Panc1 (cell line): ENCODE data around the gene SEMA4D. TPM values are rescaled to one million over a fixed set of nuclear protein-coding genes. Genes with fewer than 3 reads are reported as not detected.

ENCODE experiments used
- ATAC-seq: fragments of 200-7000 bp; cut with Tn5 transposase; 2 replicates; pipeline ENCODE4 v1.9.1; 2020; ENCODE audit warnings: mild to moderate bottlenecking, moderate library complexity
- BruUV-seq: library from RNA; stranded (reverse); fragments of 400-500 nt; replicated peaks from 2 replicates; lab custom pipeline; 2021; lab: Mats Ljungman, UMichigan
- CTCF ChIA-PET: fragments of 300-600 bp; sonication (Branson Sonifier 250); formaldehyde crosslinking; loops from one replicate; lab custom pipeline; 2022; ENCODE audit warnings: antibody characterized with exemption; lab: Charles Lee
- POLR2A ChIA-PET: fragments of 300-600 bp; sonication (Branson Sonifier 250); formaldehyde crosslinking; loops from one replicate; lab custom pipeline; 2022; ENCODE audit warnings: antibody characterized with exemption; lab: Charles Lee
- DNase-seq: peaks from one replicate; pipeline ENCODE4 v3.0.0-alpha.2; 2010; ENCODE audit warnings: low read depth, low spot score
- H3K27ac ChIP-seq: 2 replicates; pipeline ENCODE4 v1.5.1; 2011; ENCODE audit warnings: mild to moderate bottlenecking, low read length, inconsistent platforms
- H3K27me3 ChIP-seq: fragments of 200-500 bp; sonication (Bioruptor generic); 2 replicates; pipeline ENCODE4 v1.6.0; 2014; ENCODE audit warnings: low read length, inconsistent platforms; ENCODE audit not compliant: control insufficient read depth, insufficient read depth
- H3K36me3 ChIP-seq: fragments of 200-500 bp; sonication (Bioruptor generic); 2 replicates; pipeline ENCODE4 v1.5.1; 2014; ENCODE audit warnings: inconsistent platforms, mild to moderate bottlenecking, low read length, moderate library complexity; ENCODE audit not compliant: control insufficient read depth, insufficient read depth
- H3K4me1 ChIP-seq: 2 replicates; pipeline ENCODE4 v1.5.1; 2011; ENCODE audit warnings: inconsistent platforms, mild to moderate bottlenecking, low read length, moderate library complexity; ENCODE audit not compliant: control insufficient read depth, insufficient read depth
- H3K4me3 ChIP-seq, 2 experiments: 2 replicates each; pipeline ENCODE4 v1.5.1; 2011 to 2012; ENCODE audit warnings: low read depth in 2 of 2, low read length in 2 of 2, mild to moderate bottlenecking in 2 of 2, inconsistent platforms in 1 of 2, moderate library complexity in 1 of 2
- H3K9me3 ChIP-seq: fragments of 200-500 bp; sonication (Bioruptor generic); 2 replicates; pipeline ENCODE4 v1.5.1; 2014; ENCODE audit warnings: low read depth, mild to moderate bottlenecking, inconsistent platforms, low read length, moderate library complexity; ENCODE audit not compliant: control insufficient read depth, insufficient read depth
- POLR2AphosphoS5 ChIP-seq: IDR thresholded peaks from 2 replicates; pipeline ENCODE4 v1.6.1; 2012; ENCODE audit warnings: mild to moderate bottlenecking, low read depth, low read length, moderate library complexity
- SIN3A ChIP-seq: IDR thresholded peaks from 2 replicates; pipeline ENCODE4 v1.6.1; 2012; ENCODE audit warnings: low read depth, mild to moderate bottlenecking, low read length, moderate library complexity, borderline replicate concordance; ENCODE audit not compliant: insufficient read depth
- TCF7L2 ChIP-seq: IDR thresholded peaks from 2 replicates; pipeline ENCODE4 v1.6.1; 2011; ENCODE audit warnings: mild to moderate bottlenecking, low read depth, low read length, inconsistent platforms
- in situ Hi-C: cut with HindIII; loops from 2 replicates; pipeline ENCODE4 v1.10.0; 2016; ENCODE audit warnings: low sequenced_read_pairs, low pct_unique_long_range_greater_than_20kb
- intact Hi-C: fragments of 100-400 bp; cut with micrococcal nuclease; formaldehyde crosslinking; loops from one replicate; pipeline ENCODE4 v1.10.0; 2022; ENCODE audit not compliant: unreplicated experiment
- total RNA-seq: library from RNA; stranded (reverse); gene quantifications from one replicate; pipeline ENCODE4 v1.2.1, GENCODE V29; 2021; ENCODE audit not compliant: unreplicated experiment
- TF ChIP-seq, protein P1 (sequence below), 2 experiments: IDR thresholded peaks; 2 replicates each; pipeline ENCODE4 v1.6.1; 2011 to 2012; ENCODE audit warnings: low read depth in 2 of 2, control low read depth in 1 of 2, low read length in 1 of 2, mild to moderate bottlenecking in 1 of 2, moderate library complexity in 1 of 2; ENCODE audit not compliant: insufficient read depth in 1 of 2
- TF ChIP-seq, protein P2 (sequence below): fragments of 450-650 bp; IDR thresholded peaks from 2 replicates; pipeline ENCODE4 v1.5.1; 2017; ENCODE audit warnings: mild to moderate bottlenecking

Gene SEMA4D
- total RNA-seq, 1 experiment from 2014 or later, result 6.5 TPM

- BruUV-seq, result no TSS peak
- no peak for ATAC-seq
- TF ChIP-seq TCF7L2, result no peak
- no peak for TF ChIP-seq SIN3A
- TF ChIP-seq, protein P1, sequence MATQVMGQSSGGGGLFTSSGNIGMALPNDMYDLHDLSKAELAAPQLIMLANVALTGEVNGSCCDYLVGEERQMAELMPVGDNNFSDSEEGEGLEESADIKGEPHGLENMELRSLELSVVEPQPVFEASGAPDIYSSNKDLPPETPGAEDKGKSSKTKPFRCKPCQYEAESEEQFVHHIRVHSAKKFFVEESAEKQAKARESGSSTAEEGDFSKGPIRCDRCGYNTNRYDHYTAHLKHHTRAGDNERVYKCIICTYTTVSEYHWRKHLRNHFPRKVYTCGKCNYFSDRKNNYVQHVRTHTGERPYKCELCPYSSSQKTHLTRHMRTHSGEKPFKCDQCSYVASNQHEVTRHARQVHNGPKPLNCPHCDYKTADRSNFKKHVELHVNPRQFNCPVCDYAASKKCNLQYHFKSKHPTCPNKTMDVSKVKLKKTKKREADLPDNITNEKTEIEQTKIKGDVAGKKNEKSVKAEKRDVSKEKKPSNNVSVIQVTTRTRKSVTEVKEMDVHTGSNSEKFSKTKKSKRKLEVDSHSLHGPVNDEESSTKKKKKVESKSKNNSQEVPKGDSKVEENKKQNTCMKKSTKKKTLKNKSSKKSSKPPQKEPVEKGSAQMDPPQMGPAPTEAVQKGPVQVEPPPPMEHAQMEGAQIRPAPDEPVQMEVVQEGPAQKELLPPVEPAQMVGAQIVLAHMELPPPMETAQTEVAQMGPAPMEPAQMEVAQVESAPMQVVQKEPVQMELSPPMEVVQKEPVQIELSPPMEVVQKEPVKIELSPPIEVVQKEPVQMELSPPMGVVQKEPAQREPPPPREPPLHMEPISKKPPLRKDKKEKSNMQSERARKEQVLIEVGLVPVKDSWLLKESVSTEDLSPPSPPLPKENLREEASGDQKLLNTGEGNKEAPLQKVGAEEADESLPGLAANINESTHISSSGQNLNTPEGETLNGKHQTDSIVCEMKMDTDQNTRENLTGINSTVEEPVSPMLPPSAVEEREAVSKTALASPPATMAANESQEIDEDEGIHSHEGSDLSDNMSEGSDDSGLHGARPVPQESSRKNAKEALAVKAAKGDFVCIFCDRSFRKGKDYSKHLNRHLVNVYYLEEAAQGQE (IDR thresholded peaks at IDR 0.05; ENCODE audit: insufficient read depth in 1 of 2, low read depth in 2 of 2, low read length in 1 of 2), result no peak
- TF ChIP-seq, protein P2, sequence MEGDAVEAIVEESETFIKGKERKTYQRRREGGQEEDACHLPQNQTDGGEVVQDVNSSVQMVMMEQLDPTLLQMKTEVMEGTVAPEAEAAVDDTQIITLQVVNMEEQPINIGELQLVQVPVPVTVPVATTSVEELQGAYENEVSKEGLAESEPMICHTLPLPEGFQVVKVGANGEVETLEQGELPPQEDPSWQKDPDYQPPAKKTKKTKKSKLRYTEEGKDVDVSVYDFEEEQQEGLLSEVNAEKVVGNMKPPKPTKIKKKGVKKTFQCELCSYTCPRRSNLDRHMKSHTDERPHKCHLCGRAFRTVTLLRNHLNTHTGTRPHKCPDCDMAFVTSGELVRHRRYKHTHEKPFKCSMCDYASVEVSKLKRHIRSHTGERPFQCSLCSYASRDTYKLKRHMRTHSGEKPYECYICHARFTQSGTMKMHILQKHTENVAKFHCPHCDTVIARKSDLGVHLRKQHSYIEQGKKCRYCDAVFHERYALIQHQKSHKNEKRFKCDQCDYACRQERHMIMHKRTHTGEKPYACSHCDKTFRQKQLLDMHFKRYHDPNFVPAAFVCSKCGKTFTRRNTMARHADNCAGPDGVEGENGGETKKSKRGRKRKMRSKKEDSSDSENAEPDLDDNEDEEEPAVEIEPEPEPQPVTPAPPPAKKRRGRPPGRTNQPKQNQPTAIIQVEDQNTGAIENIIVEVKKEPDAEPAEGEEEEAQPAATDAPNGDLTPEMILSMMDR, result no peak
- TF ChIP-seq POLR2AphosphoS5, result no peak
- Histone ChIP-seq H3K27ac (no peak overlapping the region), H3K4me3 (no peak overlapping the region), H3K4me1 (no peaks in the 10 kb centered on the region), H3K27me3 (no peaks in the 10 kb centered on the region), H3K36me3 (no peaks in the 10 kb centered on the region), H3K9me3 (no peaks in the 10 kb centered on the region)
- intact Hi-C loops (no loop called here), in situ Hi-C loops (no loop called here)
- POLR2A ChIA-PET, result no interaction called here
- no peak for DNase-seq
- CTCF ChIA-PET, result no interaction called here
Observed at GRCh38 chr9:89514337-89514736, 16.4 kb upstream of the SEMA4D start.

DNA sequence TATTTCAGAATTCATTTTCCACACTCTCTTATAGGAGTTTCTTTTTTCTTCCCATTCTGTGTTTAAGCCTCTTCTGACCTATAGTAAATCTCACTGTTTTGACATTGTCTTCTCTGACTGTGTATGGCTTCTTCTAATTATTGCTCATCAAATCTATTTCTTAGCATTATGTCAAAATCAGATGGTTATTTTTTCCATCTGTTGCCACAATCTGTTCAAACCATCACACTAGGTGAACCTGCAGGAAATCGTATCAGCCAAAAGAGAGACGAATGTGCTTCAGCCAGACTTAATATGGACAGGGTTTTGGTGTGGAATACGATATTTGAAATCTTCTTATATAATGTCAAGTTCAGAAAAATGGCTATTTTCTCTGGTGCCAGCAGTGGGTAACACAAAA, 15.9 kb upstream of the SEMA4D start:
- H3K4me3 ChIP-seq, result no peak overlapping the region
- H3K36me3 ChIP-seq, result no peaks in the 10 kb centered on the region
- H3K27ac ChIP-seq, result no peak overlapping the region
- ChIA-PET POLR2A (no interaction called here), CTCF (no interaction called here)
- H3K9me3 ChIP-seq, result no peaks in the 10 kb centered on the region
- TF ChIP-seq, protein P1 (IDR thresholded peaks at IDR 0.05; ENCODE audit: insufficient read depth in 1 of 2, low read depth in 2 of 2, low read length in 1 of 2), result no peak
- no peak for TF ChIP-seq TCF7L2
- TF ChIP-seq, protein P2, result no peak
- TF ChIP-seq POLR2AphosphoS5, result no peak
- TF ChIP-seq SIN3A, result no peak
- in situ Hi-C loops (no loop called here), intact Hi-C loops (no loop called here)
- ATAC-seq (no peak), DNase-seq (no peak)
- no peaks in the 10 kb centered on the region for H3K4me1 ChIP-seq
- H3K27me3 ChIP-seq, result no peaks in the 10 kb centered on the region
- BruUV-seq, result no TSS peak
